Renal pelvis (tissue), 4 donors: ENCODE results near the gene WNT8B. TPM values are rescaled to one million over a fixed set of nuclear protein-coding genes. Genes with fewer than 3 reads are reported as not detected.

Experiments
- DNase-seq: peaks from one replicate; pipeline ENCODE4 v3.0.0-alpha.2; 2013
- polyA plus RNA-seq, 3 donors: library from polyadenylated mRNA; unstranded; fragments of 120-200 nt; gene quantifications; one replicate each; pipeline ENCODE4 v1.2.1, GENCODE V29; 2013; ENCODE audit not compliant: insufficient read length in 3 of 3

The WNT8B gene
- polyA plus RNA-seq, 3 donors: 0.69 to 0.98 (median 0.74) TPM

DNA sequence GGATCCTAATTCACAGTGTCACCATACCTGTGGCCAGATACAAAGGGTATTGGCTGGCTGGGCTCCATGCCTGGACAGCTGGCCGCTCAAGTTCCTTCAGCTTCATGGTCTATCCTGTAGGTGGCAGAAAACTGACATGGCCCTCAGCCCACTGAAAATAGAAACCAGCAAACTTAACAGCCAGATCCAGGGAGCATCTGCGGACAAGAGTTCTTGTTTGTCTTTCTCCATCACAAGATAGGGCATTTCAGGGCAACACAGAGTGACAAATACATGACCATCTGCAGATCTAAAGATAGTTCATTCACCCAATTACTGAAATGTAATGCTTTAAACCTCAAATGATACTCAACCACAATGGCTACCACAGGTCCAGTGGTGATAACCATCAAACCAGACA is 54.0 kb downstream of the WNT8B start:
- DNase-seq: no peak

DNA sequence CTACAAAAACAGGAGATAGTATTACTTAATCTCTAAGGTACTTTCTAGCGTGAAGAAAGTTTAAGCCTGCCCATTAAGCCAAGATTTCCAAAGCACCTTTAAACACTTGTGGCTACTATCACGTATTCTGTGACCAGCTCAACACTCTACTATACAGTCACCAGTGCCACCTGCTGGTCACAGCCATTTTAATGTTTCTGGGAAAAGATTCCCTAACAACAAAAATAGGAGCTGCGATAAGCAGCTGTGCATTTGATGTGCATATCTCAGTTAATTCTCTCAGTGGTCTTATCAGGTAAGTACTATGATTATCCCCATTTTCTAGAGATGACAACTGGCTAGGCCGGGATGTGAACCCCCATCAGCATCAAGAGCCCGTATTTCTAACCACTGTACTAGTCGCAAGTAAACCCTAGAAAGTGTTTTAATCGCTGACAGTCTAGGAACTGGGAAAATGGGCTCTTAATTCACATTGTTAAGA is 56.0 kb downstream of the WNT8B start:
- DNase-seq: peak; percentile 66

DNA sequence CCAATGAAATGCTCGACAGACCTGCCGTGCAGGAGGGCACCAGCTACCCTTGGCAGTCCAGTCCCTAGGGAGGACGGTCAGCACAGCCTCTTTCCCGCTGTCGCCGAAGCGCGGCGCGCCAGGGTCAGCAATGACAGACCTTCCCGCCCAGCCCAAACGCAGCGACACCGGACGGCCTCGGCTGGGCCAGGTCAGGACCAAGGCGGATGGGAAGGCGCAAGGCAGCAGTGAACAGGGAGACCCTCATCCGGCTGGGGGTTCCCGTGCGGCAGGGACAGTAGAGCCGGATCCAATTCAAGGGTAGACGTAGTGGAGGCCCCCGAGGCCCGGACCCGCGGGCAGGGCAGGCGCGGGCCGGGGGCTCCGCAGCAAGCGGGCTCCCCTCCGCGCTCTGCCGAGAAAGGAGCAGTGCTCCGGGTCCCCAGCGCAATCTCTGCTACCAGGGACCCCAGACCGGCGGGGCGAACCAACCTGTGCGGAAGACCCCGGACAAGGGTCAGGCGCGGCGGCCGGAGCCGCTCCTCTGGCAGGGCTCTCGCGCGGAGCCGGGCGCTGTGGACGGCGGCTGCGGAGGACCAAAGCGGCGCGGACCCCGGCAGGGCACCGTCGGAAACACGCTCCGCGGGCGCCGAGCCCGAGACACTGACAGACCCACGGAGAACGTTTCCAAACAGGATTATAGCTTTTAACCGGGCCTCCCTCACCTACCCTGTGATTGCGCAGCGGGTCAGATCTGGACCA is 56.7 kb downstream of the WNT8B start, which contains the start of gene SEC31B:
TSS of gene SEC31B (minus strand) at position 551 of the 741 bp plus-strand sequence. CDS start 2,909 bp downstream, outside the sequence.
- peak; percentile 36 for DNase-seq

DNA sequence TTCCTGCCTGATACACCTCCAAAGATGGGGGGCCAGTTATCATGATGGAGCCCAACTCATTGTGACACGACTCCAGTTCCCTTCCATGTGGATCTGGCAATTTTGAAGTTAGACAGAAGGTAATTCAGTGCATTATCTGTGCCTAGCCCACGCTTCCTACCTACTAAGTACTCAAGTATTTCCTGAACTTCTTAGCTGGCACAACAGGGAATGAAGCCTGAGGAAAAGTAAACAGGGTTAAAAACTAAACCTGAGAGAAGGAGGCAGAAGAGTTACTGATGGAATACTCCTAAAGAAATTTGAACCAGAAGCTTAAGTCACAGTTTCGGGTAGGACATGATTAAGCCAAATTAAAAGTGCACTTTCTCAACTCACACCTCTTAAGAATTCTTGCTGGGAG is 58.0 kb downstream of the WNT8B start:
- no peak for DNase-seq

DNA sequence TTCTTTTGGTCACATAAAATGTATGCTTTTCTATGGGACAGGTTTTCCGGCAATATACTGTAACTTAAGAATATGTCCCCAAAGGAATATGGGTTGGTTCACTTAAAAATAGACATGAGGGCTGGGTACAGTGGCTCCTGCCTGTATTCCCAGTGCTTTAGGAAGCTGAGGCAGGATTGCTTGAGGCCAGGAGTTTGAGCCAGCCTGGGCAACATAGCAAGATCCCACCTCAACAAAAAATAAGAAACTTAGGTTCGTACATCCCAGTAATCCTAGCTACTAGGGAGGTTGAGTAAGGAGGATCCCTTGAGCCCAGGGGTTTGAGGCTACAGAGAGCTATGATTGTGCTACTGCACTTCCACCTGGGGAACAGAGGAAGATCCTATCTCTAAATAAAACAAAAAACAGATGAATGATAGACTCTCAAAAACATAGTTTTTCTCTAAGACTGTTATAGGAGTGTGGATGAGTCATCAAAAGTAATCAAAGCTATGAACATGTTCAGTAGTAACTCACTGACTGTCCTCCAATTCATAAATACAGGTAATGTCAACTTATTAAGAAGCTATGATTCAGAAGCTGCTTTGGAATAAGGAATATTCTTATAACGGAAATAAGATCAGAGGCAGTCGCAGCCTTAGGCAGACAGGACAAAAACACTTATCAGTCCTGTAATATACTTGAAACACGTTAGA is 59.4 kb downstream of the WNT8B start:
- no peak for DNase-seq

DNA sequence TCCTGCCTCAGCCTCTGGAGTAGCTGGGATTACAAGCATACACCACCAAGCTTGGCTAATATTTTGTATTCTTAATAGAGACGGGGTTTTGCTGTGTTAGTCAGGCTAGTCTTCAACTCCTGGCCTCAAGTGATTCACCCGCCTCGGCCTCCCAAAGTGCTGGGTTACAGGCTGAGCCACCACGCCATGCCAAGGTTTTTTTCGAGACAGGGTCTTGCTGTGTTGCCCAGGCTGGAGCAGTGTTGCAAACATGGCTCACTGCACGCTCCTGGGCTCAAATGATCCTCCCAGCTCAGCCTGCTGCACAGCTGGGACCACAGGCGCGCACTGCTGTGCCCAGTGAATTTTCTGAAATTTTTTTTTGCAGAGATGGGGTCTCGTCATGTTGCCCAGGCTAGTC is 60.1 kb downstream of the WNT8B start:
- no peak for DNase-seq

DNA sequence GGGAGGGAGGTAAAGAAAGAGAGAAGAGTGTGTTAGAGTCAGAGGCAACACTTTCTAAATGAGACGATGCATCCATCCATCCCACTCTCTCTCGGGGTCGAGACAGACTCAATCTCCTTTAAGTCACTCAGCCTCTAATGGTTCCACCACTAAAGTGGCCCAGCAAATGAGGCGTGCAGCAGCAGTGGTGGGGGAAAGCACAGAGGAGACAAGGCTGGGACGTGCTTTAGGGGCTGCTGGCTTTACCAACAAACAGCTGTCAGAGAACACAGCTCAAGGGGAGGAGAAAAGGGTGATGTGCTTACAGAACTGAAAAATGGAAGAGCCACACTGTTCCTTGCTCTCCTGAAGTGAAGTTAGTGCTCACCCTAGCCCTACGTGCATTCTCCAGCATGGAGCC is 61.4 kb downstream of the WNT8B start:
- no peak for DNase-seq

DNA sequence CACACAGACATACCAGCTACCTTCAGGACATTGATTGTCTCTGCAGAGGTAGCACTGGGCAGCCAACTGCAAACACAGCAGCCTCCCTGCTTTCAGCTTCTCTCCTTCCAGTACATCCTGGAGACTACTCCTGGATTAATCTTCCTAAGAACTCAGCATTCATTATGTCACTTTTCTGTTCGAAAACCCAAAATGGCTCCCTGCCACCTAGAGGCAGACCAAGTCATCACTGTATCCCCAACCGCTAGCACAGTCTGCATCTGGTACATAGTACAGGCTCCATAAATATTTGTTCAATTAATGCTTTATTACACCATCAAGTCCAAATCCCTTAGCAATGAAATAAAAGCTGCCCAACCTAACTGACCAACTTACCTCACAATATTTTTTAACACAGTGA is 61.8 kb downstream of the WNT8B start:
- no peak for DNase-seq

DNA sequence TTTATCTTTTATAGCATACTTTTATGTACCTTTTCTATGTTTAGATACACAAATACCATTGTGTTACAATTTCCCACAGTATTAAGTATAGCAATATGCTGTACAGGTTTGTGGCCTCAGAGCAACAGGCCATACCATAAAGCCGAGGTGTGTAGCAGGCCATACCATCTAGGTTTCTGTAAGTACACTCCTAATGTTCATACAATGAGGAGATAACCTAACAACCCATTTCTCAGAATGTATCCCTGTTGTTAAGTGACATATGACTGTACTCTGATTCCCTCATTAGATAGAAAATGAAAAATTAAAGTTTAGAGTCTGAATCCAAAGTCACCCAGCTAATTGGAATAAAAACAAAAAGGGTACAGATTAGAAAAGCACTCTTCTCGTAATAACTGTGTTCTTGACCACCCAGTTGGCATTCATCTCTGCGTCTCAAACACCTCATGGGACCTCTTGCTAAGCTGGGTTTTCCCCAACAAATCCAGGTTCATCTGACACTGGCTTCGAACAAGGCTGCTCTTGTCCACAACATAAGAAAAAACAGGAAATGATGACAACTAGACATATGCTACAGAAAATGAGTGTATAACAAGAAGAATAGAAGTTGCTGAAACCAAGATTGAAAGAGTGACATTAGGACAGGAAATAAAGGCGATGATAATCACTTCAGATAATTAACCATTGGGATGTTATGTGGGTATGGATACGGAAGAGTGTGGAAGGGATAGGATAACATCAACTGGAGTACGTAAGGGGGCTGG is 65.5 kb downstream of the WNT8B start:
- DNase-seq: no peak

DNA sequence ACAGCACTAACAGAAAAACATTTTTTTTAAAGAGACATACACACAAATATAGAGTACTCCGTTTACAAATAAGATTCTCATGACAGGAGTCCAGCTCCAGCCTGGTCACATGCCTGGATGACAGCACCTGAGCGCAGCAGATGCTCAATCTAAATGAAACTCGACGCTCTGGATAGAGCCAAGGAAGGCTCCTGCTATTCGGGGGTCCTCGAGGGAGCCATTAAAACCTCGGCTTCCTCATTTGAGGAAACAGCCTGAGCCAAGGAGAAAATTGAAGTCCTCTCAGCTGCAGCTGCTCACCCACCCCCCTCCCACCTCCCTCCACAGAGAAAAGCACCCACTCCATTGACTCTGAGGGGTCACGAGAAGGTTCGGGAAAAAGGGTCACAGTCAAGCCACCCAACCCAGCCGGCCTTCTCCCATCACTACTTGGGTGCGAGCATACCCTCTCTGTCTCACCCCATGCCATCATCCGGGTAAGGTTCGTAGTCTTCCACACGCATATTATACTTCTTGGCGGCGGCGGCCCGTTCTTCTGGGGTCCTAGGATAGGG is 66.2 kb downstream of the WNT8B start:
- DNase-seq: no peak

DNA sequence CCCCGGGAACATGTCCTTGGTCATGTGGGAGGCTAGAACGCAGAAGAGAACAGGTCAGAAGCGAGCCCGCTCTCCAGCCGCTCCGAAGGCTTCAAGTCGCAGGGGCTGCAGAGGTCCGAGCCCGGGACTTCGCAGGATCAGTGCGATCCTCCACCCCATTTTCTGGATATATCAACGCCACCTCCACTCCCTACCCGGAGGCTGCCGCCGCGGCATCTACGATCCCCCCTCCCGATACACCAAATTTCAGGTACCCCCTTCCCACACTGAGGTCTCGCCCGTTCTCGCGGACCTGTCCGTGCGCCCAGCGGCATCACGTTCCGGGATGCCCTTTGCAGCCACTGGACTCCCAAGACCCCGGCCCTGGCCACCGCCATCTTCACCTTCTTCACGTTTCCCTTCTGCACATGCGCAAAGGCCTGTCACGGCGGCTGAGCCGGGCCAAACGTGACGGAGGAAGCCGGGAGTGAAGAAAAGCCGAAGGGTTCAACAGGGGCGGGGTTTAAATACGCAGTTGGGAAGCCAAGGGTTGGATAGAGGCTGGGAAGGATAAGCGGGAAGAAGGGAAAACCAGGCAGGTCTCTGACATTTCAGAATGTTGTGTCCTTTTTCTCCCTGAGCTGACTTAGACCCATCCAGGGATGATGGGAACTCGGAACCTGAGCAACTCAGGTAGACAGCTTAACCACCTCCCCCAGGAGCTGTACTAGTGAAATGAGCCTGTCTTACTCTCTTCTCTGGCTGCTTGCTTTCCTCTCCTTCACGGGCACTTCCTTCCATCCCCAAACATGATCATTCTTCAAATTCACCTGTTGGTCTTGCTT is 66.9 kb downstream of the WNT8B start, which contains the start of gene NDUFB8:
TSS of gene NDUFB8 (minus strand) at position 397 of the 824 bp plus-strand sequence. CDS start at position 377, 20 bp downstream.
- DNase-seq: peak; percentile 92

DNA sequence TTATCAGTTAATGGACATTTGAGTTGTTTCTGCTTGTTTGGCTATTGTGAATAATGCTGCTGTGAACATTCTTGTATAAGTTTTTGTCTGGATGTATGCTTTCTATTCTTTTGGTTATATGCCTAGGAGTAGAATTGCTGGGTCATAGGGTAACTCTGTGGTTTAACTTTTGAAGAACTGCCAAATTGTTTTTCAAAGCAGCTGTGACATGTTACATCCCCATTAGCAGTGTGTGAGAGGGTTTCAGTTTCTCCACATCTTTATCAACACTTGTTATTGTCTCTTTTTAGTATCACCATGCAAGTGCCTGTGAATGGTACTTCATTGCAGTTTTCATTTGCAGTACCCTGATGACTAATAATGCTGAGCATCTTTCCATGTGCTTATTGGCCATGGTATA is 69.0 kb downstream of the WNT8B start:
- no peak for DNase-seq

Other genes starting within 250 kb of the WNT8B start
- gene CHUK, start 233.4 kb upstream of the WNT8B start, polyA plus RNA-seq: 10 to 100 TPM; 24.3 to 30.2 (median 29.3) TPM
- gene CWF19L1, start 195.4 kb upstream of the WNT8B start, polyA plus RNA-seq: 10 to 100 TPM; 27.2 to 35.0 (median 31.5) TPM
- gene BLOC1S2, start 176.3 kb upstream of the WNT8B start, polyA plus RNA-seq: 10 to 100 TPM; 32.9 to 36.3 (median 34.7) TPM
- gene PKD2L1, start 132.8 kb upstream of the WNT8B start, polyA plus RNA-seq: under 1 TPM in 2 of 3 donors, not detected in 1; 0.11 to 0.47 TPM
- gene SCD, start 115.8 kb upstream of the WNT8B start, polyA plus RNA-seq: 10 to 100 TPM; 42.6 to 51.5 (median 45.8) TPM
- 10 to 100 TPM; 13.9 to 30.7 (median 22.2) TPM for gene SEC31B, start 56.9 kb downstream of the WNT8B start, polyA plus RNA-seq
- gene NDUFB8, start 66.9 kb downstream of the WNT8B start, polyA plus RNA-seq: 100 to 1,000 TPM; 187 to 219 (median 199) TPM
- gene HIF1AN, start 72.9 kb downstream of the WNT8B start, polyA plus RNA-seq: 10 to 100 TPM; 42.3 to 49.7 (median 44.3) TPM